Measurements from ENCODE around the gene RGR.

- TF ChIP-seq POLR2A (IDR thresholded peaks at IDR 0.05; ENCODE audit: low read depth, low read length) (no peak), POLR2AphosphoS5 (IDR thresholded peaks at IDR 0.05; ENCODE audit: low read depth, low read length) (no peak), TAF1 (IDR thresholded peaks at IDR 0.05; ENCODE audit: low read depth, low read length) (no peak), PAX5 (IDR thresholded peaks at IDR 0.05; ENCODE audit: insufficient read depth, low read length, severe bottlenecking) (no peak), SPI1 (IDR thresholded peaks at IDR 0.05; ENCODE audit: low read depth, low read length) (no peak), POU2F2 (IDR thresholded peaks at IDR 0.05; ENCODE audit: low read depth, low read length) (no peak)
Observed at GRCh38 chr10:84256510-84257342, 11.9 kb downstream of the RGR start.

Data from GM12891 (cell line).